ENCODE data around the gene SEC23B. TPM values are rescaled to one million over a fixed set of nuclear protein-coding genes. Genes with fewer than 3 reads are reported as not detected.

Gene SEC23B
- total and polyA plus RNA-seq, 2 of the 13 experiments (the other 11 are each of a cell fraction or from before 2014, with no cell fraction given) = 114 to 120 TPM

GRCh38 chr20:18587665-18588573, 80.2 kb downstream of the SEC23B start, which contains the start of gene DTD1 (continued):
- no peak for TF ChIP-seq TIGD3 (CRISPR knock-in tag; IDR thresholded peaks at IDR 0.05; ENCODE audit: borderline replicate concordance)
- TF ChIP-seq SNAI1 (CRISPR knock-in tag; IDR thresholded peaks at IDR 0.05; ENCODE audit: borderline replicate concordance) = no peak
- TF ChIP-seq ATAD3A (CRISPR knock-in tag; IDR thresholded peaks at IDR 0.05) = no peak
- TF ChIP-seq ZNF274 (CRISPR knock-in tag; IDR thresholded peaks at IDR 0.05) = peak; percentile 36
- peak; percentile 56; the same call in 1 of the 2 replicates for TF ChIP-seq HDAC2 (CRISPR knock-in tag; IDR thresholded peaks at IDR 0.05)
- 0 out of 2 replicates have a peak, but pooled peaks have one; percentile 56 for TF ChIP-seq E2F2 (CRISPR knock-in tag; IDR thresholded peaks at IDR 0.05; ENCODE audit: borderline replicate concordance)
- 0 out of 2 replicates have a peak, but pooled peaks have one; percentile 77 for TF ChIP-seq ZNF704 (CRISPR knock-in tag; IDR thresholded peaks at IDR 0.05; ENCODE audit: borderline replicate concordance)
- peak; percentile 33; the same call in 1 of the 2 replicates for TF ChIP-seq ATF2 (CRISPR knock-in tag; IDR thresholded peaks at IDR 0.05)
- peak; percentile 16; the same call in 1 of the 2 replicates for TF ChIP-seq PHF21A (CRISPR knock-in tag; IDR thresholded peaks at IDR 0.05)
- TF ChIP-seq ZNF343 (CRISPR knock-in tag; IDR thresholded peaks at IDR 0.05) = no peak
- no peak for TF ChIP-seq REL (CRISPR knock-in tag; conservative IDR thresholded peaks at IDR 0.05)
- TF ChIP-seq GTF2F1 (IDR thresholded peaks at IDR 0.05; ENCODE audit: low read length) = no peak
- no peak for TF ChIP-seq MAFK (conservative IDR thresholded peaks at IDR 0.05 in 1 of 2, IDR thresholded peaks at IDR 0.05 in 1 of 2; ENCODE audit: low read length in 2 of 2)
- peak; percentile 91 for TF ChIP-seq ZFY (CRISPR knock-in tag; IDR thresholded peaks at IDR 0.05)
- TF ChIP-seq HES4 (CRISPR knock-in tag; IDR thresholded peaks at IDR 0.05; ENCODE audit: borderline replicate concordance) = peak; percentile 64; the same call in 1 of the 2 replicates
- TF ChIP-seq ZSCAN31 (CRISPR knock-in tag; IDR thresholded peaks at IDR 0.05; ENCODE audit: low read depth) = peak; percentile 81
- no peak for TF ChIP-seq CHCHD3 (CRISPR knock-in tag; IDR thresholded peaks at IDR 0.05)
- no peak for TF ChIP-seq ZNF138 (CRISPR knock-in tag; IDR thresholded peaks at IDR 0.05; ENCODE audit: low read depth)
- no peak for TF ChIP-seq ZNF362 (CRISPR knock-in tag; IDR thresholded peaks at IDR 0.05; ENCODE audit: borderline replicate concordance)
- no peak for TF ChIP-seq ZNF30 (CRISPR knock-in tag; IDR thresholded peaks at IDR 0.05)
- peak; percentile 50; the same call in 1 of the 2 replicates for TF ChIP-seq MED13 (CRISPR knock-in tag; IDR thresholded peaks at IDR 0.05)
- TF ChIP-seq PPARG (CRISPR knock-in tag; conservative IDR thresholded peaks at IDR 0.05) = no peak
- no peak for TF ChIP-seq KDM6A (CRISPR knock-in tag; IDR thresholded peaks at IDR 0.05; ENCODE audit: low read depth)
- peak; percentile 73; the same call in 1 of the 2 replicates for TF ChIP-seq KAT7 (CRISPR knock-in tag; IDR thresholded peaks at IDR 0.05; ENCODE audit: borderline replicate concordance)
